WTC11 (cell line): ENCODE results near the gene BDH1. TPM values are rescaled to one million over a fixed set of nuclear protein-coding genes. Genes with fewer than 3 reads are reported as not detected.

Experiments
- ATAC-seq: fragments of 200-7000 bp; cut with Tn5 transposase; 2 replicates; pipeline ENCODE4 v1.10.0; 2021; ENCODE audit warnings: mild to moderate bottlenecking, moderate library complexity
- CTCF ChIA-PET: fragments of 300-600 bp; sonication (Branson Sonifier 250); formaldehyde crosslinking; loops from one replicate; lab custom pipeline; 2021; ENCODE audit warnings: antibody characterized with exemption; lab: Charles Lee
- POLR2A ChIA-PET: fragments of 350-600 bp; sonication (Branson Sonifier 250); formaldehyde crosslinking; loops from one replicate; lab custom pipeline; 2021; ENCODE audit warnings: antibody characterized with exemption; lab: Charles Lee
- DNase-seq: peaks from one replicate; pipeline ENCODE4 v3.0.0; 2021; ENCODE audit warnings: low spot score
- H3K27ac Mint-ChIP-seq: 2 replicates; pipeline ENCODE4 v1.8.0; 2021; ENCODE audit warnings: mixed read lengths
- H3K27me3 Mint-ChIP-seq: 2 replicates; pipeline ENCODE4 v1.8.0; 2021; ENCODE audit warnings: low read depth, mild to moderate bottlenecking, moderate library complexity, mixed read lengths
- H3K36me3 Mint-ChIP-seq: 2 replicates; pipeline ENCODE4 v1.8.0; 2021; ENCODE audit warnings: mixed read lengths
- H3K4me1 Mint-ChIP-seq: 2 replicates; pipeline ENCODE4 v1.8.0; 2022; ENCODE audit warnings: mixed read lengths
- H3K4me3 Mint-ChIP-seq: 2 replicates; pipeline ENCODE4 v1.8.0; 2021; ENCODE audit warnings: mild to moderate bottlenecking, moderate library complexity, mixed read lengths
- H3K9me3 Mint-ChIP-seq: 2 replicates; pipeline ENCODE4 v1.8.0; 2021; ENCODE audit warnings: mixed read lengths
- ATF1 ChIP-seq: sonication (generic); formaldehyde crosslinking; IDR thresholded peaks from 2 replicates; pipeline ENCODE4 v1.8.1; 2023; ENCODE audit warnings: mild to moderate bottlenecking, moderate library complexity, missing genetic modification reagents
- ELF4 ChIP-seq: sonication (generic); formaldehyde crosslinking; IDR thresholded peaks from 2 replicates; pipeline ENCODE4 v1.8.1; 2022; ENCODE audit warnings: low read depth, mild to moderate bottlenecking, moderate library complexity, missing genetic modification reagents
- ETV6 ChIP-seq: sonication (generic); formaldehyde crosslinking; IDR thresholded peaks from 2 replicates; pipeline ENCODE4 v1.8.1; 2022; ENCODE audit warnings: mild to moderate bottlenecking, missing genetic modification reagents
- GTF2I ChIP-seq: fragments of 250-450 bp; sonication (Bioruptor Pico); conservative IDR thresholded peaks from 2 replicates; pipeline ENCODE4 v1.4.0; 2021; ENCODE audit warnings: mild to moderate bottlenecking
- KAT7 ChIP-seq: sonication (generic); formaldehyde crosslinking; IDR thresholded peaks from 2 replicates; pipeline ENCODE4 v1.8.1; 2023; ENCODE audit warnings: missing genetic modification reagents, mild to moderate bottlenecking, borderline replicate concordance
- NFATC4 ChIP-seq: fragments of 250-450 bp; sonication (Bioruptor Pico); IDR thresholded peaks from 2 replicates; pipeline ENCODE4 v1.9.0; 2021; ENCODE audit warnings: mild to moderate bottlenecking
- NFE2L1 ChIP-seq: sonication (generic); formaldehyde crosslinking; IDR thresholded peaks from 2 replicates; pipeline ENCODE4 v1.8.1; 2023; ENCODE audit warnings: missing genetic modification reagents
- RELA ChIP-seq: sonication (generic); formaldehyde crosslinking; IDR thresholded peaks from 2 replicates; pipeline ENCODE4 v1.8.1; 2022; ENCODE audit warnings: missing genetic modification reagents, mild to moderate bottlenecking, borderline replicate concordance
- TEAD1 ChIP-seq: sonication (generic); formaldehyde crosslinking; IDR thresholded peaks from 2 replicates; pipeline ENCODE4 v1.8.0; 2022; ENCODE audit warnings: mild to moderate bottlenecking, missing genetic modification reagents
- ZBTB21 ChIP-seq: sonication (generic); formaldehyde crosslinking; IDR thresholded peaks from 2 replicates; pipeline ENCODE4 v1.8.1; 2023; ENCODE audit warnings: mild to moderate bottlenecking, missing genetic modification reagents, borderline replicate concordance
- ZNF232 ChIP-seq: sonication (generic); formaldehyde crosslinking; IDR thresholded peaks from 2 replicates; pipeline ENCODE4 v1.8.0; 2022; ENCODE audit warnings: mild to moderate bottlenecking, missing genetic modification reagents
- ZNF263 ChIP-seq: sonication (generic); formaldehyde crosslinking; IDR thresholded peaks from 2 replicates; pipeline ENCODE4 v1.8.1; 2022; ENCODE audit warnings: low read depth, mild to moderate bottlenecking, moderate library complexity, missing genetic modification reagents
- ZNF317 ChIP-seq: sonication (generic); formaldehyde crosslinking; IDR thresholded peaks from 2 replicates; pipeline ENCODE4 v1.8.1; 2023; ENCODE audit warnings: low read depth, mild to moderate bottlenecking, moderate library complexity, missing genetic modification reagents, borderline replicate concordance
- total RNA-seq: library from RNA; stranded (reverse); gene quantifications from 3 replicates; pipeline ENCODE4 v1.2.3, GENCODE V29; 2021
- TF ChIP-seq, protein P1 (sequence below): sonication (generic); formaldehyde crosslinking; conservative IDR thresholded peaks from 2 replicates; pipeline ENCODE4 v1.8.1; 2023; ENCODE audit warnings: mild to moderate bottlenecking, low read depth, missing genetic modification reagents, moderate library complexity
- TF ChIP-seq, protein P2 (sequence below): sonication (generic); formaldehyde crosslinking; IDR thresholded peaks from 2 replicates; pipeline ENCODE4 v1.8.1; 2022; ENCODE audit warnings: low read depth, missing genetic modification reagents, borderline replicate concordance
- TF ChIP-seq, protein P3 (sequence below): sonication (generic); formaldehyde crosslinking; IDR thresholded peaks from 2 replicates; pipeline ENCODE4 v1.8.0; 2023; ENCODE audit warnings: missing genetic modification reagents
- TF ChIP-seq, protein P4 (sequence below): sonication (generic); formaldehyde crosslinking; IDR thresholded peaks from 2 replicates; pipeline ENCODE4 v1.8.0; 2022; ENCODE audit warnings: missing genetic modification reagents
- TF ChIP-seq, protein P5 (sequence below): sonication (generic); formaldehyde crosslinking; IDR thresholded peaks from 2 replicates; pipeline ENCODE4 v1.8.1; 2023; ENCODE audit warnings: mild to moderate bottlenecking, missing genetic modification reagents, borderline replicate concordance
- TF ChIP-seq, protein P6 (sequence below): sonication (generic); formaldehyde crosslinking; IDR thresholded peaks from 2 replicates; pipeline ENCODE4 v1.8.1; 2023; ENCODE audit warnings: mild to moderate bottlenecking, missing genetic modification reagents, moderate library complexity

The BDH1 gene
- total RNA-seq, 1 experiment from 2014 or later: 26.8 TPM

DNA sequence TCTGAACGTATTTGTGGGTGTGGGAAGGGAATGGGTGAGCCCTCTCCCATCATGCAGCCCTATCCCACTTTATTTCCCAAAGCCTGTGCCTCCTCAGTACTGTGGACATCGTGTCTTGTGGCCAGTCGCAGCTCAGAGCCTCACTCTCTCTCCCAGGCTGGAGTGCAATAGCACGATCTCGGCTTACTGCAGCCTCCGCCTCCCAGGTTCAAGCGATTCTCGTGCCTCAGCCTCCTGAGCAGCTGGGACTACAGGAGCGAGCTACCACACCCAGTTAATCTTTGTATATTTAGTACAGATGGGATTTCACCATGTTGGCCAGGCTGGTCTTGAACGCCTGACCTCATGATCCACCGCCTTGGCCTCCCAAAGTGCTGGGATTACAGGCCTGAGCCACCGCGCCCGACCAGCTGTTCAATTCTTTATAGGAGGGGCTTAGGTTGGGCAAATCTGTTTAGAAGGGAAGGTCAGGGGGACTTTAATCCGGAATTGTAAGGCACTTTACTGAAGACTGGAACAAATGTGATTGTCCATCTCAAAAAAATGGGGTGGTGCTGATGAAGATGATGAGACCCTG is 42.7 kb upstream of the BDH1 start:
- no peak for DNase-seq
- H3K36me3 Mint-ChIP-seq: peaks cover 17% of the 10 kb centered on the region
- H3K27ac Mint-ChIP-seq: no peak overlapping the region
- peaks cover 18% of the 10 kb centered on the region for H3K4me1 Mint-ChIP-seq
- POLR2A ChIA-PET: no interaction called here
- TF ChIP-seq ZBTB21 (CRISPR knock-in tag) (no peak), ZNF317 (CRISPR knock-in tag) (no peak), KAT7 (CRISPR knock-in tag) (no peak), ATF1 (CRISPR knock-in tag) (no peak), ETV6 (no peak), ZNF263 (CRISPR knock-in tag) (no peak), NFATC4 (no peak), ELF4 (CRISPR knock-in tag) (no peak)
- TF ChIP-seq, protein P1, sequence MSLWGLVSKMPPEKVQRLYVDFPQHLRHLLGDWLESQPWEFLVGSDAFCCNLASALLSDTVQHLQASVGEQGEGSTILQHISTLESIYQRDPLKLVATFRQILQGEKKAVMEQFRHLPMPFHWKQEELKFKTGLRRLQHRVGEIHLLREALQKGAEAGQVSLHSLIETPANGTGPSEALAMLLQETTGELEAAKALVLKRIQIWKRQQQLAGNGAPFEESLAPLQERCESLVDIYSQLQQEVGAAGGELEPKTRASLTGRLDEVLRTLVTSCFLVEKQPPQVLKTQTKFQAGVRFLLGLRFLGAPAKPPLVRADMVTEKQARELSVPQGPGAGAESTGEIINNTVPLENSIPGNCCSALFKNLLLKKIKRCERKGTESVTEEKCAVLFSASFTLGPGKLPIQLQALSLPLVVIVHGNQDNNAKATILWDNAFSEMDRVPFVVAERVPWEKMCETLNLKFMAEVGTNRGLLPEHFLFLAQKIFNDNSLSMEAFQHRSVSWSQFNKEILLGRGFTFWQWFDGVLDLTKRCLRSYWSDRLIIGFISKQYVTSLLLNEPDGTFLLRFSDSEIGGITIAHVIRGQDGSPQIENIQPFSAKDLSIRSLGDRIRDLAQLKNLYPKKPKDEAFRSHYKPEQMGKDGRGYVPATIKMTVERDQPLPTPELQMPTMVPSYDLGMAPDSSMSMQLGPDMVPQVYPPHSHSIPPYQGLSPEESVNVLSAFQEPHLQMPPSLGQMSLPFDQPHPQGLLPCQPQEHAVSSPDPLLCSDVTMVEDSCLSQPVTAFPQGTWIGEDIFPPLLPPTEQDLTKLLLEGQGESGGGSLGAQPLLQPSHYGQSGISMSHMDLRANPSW: no peak
- TF ChIP-seq, protein P2, sequence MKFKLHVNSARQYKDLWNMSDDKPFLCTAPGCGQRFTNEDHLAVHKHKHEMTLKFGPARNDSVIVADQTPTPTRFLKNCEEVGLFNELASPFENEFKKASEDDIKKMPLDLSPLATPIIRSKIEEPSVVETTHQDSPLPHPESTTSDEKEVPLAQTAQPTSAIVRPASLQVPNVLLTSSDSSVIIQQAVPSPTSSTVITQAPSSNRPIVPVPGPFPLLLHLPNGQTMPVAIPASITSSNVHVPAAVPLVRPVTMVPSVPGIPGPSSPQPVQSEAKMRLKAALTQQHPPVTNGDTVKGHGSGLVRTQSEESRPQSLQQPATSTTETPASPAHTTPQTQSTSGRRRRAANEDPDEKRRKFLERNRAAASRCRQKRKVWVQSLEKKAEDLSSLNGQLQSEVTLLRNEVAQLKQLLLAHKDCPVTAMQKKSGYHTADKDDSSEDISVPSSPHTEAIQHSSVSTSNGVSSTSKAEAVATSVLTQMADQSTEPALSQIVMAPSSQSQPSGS (CRISPR knock-in tag): no peak
- TF ChIP-seq, protein P3, sequence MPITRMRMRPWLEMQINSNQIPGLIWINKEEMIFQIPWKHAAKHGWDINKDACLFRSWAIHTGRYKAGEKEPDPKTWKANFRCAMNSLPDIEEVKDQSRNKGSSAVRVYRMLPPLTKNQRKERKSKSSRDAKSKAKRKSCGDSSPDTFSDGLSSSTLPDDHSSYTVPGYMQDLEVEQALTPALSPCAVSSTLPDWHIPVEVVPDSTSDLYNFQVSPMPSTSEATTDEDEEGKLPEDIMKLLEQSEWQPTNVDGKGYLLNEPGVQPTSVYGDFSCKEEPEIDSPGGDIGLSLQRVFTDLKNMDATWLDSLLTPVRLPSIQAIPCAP (CRISPR knock-in tag): no peak
- TF ChIP-seq, protein P4, sequence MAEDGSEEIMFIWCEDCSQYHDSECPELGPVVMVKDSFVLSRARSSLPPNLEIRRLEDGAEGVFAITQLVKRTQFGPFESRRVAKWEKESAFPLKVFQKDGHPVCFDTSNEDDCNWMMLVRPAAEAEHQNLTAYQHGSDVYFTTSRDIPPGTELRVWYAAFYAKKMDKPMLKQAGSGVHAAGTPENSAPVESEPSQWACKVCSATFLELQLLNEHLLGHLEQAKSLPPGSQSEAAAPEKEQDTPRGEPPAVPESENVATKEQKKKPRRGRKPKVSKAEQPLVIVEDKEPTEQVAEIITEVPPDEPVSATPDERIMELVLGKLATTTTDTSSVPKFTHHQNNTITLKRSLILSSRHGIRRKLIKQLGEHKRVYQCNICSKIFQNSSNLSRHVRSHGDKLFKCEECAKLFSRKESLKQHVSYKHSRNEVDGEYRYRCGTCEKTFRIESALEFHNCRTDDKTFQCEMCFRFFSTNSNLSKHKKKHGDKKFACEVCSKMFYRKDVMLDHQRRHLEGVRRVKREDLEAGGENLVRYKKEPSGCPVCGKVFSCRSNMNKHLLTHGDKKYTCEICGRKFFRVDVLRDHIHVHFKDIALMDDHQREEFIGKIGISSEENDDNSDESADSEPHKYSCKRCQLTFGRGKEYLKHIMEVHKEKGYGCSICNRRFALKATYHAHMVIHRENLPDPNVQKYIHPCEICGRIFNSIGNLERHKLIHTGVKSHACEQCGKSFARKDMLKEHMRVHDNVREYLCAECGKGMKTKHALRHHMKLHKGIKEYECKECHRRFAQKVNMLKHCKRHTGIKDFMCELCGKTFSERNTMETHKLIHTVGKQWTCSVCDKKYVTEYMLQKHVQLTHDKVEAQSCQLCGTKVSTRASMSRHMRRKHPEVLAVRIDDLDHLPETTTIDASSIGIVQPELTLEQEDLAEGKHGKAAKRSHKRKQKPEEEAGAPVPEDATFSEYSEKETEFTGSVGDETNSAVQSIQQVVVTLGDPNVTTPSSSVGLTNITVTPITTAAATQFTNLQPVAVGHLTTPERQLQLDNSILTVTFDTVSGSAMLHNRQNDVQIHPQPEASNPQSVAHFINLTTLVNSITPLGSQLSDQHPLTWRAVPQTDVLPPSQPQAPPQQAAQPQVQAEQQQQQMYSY (CRISPR knock-in tag): no peak
- TF ChIP-seq, all 79 proteins: peak for 0
- Mint-ChIP-seq H3K4me3 (no peak overlapping the region), H3K9me3 (peaks cover 7% of the 10 kb centered on the region), H3K27me3 (no peaks in the 10 kb centered on the region)
- CTCF ChIA-PET: interaction anchor here (0.7 to 3.7 kb wide), 31 partner anchors 10 to 384 kb away, joined by 3 to 44 read pairs (median 5); partner anchors contain the start of gene BDH1
- no peak for ATAC-seq

DNA sequence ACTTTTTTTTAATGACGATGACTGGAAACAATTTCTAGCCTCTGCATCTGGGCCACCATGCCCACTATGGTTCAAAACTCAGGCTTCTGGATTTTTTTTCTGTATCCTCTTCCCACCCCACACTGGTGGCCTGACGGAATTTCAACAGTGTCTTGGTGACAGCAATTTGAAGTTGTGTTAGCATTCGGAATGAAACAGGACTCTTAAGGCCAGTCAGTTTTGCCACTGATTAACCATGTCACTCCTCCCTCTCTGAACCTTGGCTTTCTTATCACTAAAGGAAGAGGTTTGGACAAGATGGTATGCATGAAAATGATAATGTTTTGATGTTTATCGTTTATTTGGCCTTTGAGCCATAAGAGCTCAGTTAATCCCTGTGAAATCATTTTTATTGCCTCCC is 41.6 kb upstream of the BDH1 start:
- ChIA-PET POLR2A (no interaction called here), CTCF (interaction anchor here (1.3 to 3.7 kb wide), 3 partner anchors 9 to 84 kb away, joined by 3 to 44 read pairs (median 25); no protein-coding TSS in a partner anchor)
- no peak for DNase-seq
- peaks cover 27% of the 10 kb centered on the region for H3K4me1 Mint-ChIP-seq
- no peaks in the 10 kb centered on the region for H3K27me3 Mint-ChIP-seq
- no peaks in the 10 kb centered on the region for H3K9me3 Mint-ChIP-seq
- no peak overlapping the region for H3K27ac Mint-ChIP-seq
- no peak for ATAC-seq
- H3K4me3 Mint-ChIP-seq: no peak overlapping the region
- peaks cover 5% of the 10 kb centered on the region; the same call in 1 of the 2 replicates for H3K36me3 Mint-ChIP-seq
- TF ChIP-seq GTF2I (CRISPR knock-in tag) (no peak), TEAD1 (no peak), RELA (no peak), KAT7 (CRISPR knock-in tag) (no peak), ZNF232 (CRISPR knock-in tag) (no peak), NFE2L1 (CRISPR knock-in tag) (no peak)
- TF ChIP-seq, protein P5, sequence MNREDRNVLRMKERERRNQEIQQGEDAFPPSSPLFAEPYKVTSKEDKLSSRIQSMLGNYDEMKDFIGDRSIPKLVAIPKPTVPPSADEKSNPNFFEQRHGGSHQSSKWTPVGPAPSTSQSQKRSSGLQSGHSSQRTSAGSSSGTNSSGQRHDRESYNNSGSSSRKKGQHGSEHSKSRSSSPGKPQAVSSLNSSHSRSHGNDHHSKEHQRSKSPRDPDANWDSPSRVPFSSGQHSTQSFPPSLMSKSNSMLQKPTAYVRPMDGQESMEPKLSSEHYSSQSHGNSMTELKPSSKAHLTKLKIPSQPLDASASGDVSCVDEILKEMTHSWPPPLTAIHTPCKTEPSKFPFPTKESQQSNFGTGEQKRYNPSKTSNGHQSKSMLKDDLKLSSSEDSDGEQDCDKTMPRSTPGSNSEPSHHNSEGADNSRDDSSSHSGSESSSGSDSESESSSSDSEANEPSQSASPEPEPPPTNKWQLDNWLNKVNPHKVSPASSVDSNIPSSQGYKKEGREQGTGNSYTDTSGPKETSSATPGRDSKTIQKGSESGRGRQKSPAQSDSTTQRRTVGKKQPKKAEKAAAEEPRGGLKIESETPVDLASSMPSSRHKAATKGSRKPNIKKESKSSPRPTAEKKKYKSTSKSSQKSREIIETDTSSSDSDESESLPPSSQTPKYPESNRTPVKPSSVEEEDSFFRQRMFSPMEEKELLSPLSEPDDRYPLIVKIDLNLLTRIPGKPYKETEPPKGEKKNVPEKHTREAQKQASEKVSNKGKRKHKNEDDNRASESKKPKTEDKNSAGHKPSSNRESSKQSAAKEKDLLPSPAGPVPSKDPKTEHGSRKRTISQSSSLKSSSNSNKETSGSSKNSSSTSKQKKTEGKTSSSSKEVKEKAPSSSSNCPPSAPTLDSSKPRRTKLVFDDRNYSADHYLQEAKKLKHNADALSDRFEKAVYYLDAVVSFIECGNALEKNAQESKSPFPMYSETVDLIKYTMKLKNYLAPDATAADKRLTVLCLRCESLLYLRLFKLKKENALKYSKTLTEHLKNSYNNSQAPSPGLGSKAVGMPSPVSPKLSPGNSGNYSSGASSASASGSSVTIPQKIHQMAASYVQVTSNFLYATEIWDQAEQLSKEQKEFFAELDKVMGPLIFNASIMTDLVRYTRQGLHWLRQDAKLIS (CRISPR knock-in tag): no peak
- TF ChIP-seq, protein P3 (CRISPR knock-in tag): no peak
- TF ChIP-seq, protein P6, sequence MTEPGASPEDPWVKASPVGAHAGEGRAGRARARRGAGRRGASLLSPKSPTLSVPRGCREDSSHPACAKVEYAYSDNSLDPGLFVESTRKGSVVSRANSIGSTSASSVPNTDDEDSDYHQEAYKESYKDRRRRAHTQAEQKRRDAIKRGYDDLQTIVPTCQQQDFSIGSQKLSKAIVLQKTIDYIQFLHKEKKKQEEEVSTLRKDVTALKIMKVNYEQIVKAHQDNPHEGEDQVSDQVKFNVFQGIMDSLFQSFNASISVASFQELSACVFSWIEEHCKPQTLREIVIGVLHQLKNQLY (CRISPR knock-in tag): no peak
